AG08396 (cell line): ENCODE data around the gene LHCGR.
"Not testable (repeated sequence)": the region's sequence is repeated elsewhere in the genome, so short reads cannot be mapped to it uniquely, and the experiment has no call there.

ENCODE experiments used
- DNase-seq: peaks from one replicate; pipeline ENCODE4 v3.0.0; 2012; ENCODE audit warnings: low spot score, mixed read lengths

Gene LHCGR

DNA sequence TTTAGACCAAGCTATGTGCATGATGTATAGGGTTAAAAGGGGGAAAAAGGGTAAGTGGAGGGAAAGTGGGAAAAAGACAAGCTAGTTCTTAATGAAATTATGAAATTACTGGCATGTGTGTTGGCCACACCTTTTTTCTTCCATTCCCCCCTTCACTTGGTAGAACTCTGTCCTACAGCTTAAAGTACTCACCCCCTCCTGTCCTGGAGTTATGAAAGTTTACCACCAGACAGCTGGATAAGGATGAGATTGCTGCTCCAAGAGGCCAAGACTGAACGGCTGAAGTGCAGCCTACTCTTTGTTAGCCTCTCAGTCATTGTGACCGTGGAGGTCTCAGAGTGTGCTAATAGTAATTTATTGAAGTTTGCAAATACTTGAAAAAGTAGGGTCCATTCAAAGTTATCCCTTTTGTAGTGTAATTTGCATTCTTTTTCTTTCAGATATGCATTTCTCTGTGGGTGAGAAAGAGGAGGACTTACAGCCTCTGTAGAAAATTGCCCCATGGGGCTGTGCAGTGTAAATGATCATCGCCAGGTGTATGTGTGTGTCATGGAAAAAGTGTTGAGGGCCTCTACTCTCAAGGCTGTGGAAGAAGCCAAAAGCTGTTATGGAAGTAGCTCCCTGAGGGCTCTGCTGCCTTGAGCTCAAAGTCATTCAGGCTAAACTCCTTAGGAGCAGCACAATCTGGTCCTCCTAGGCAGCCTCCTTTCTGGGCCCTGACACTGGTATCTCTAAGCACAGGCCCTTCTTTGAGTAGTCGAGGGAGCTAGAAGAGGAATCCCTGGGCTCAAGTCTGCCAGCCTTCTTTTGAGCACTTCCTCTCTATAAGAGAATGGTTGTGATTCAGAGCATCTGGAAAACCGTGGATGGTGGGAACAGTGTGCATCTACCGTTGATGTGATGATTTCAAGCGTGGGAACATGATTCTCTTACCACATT is 46.2 kb downstream of the LHCGR start:
- DNase-seq: no peak

GRCh38 chr2:48707466-48707865 is 48.1 kb downstream of the LHCGR start:
- DNase-seq: no peak

GRCh38 chr2:48703621-48704020 is 51.9 kb downstream of the LHCGR start:
- not testable (repeated sequence) for DNase-seq

DNA sequence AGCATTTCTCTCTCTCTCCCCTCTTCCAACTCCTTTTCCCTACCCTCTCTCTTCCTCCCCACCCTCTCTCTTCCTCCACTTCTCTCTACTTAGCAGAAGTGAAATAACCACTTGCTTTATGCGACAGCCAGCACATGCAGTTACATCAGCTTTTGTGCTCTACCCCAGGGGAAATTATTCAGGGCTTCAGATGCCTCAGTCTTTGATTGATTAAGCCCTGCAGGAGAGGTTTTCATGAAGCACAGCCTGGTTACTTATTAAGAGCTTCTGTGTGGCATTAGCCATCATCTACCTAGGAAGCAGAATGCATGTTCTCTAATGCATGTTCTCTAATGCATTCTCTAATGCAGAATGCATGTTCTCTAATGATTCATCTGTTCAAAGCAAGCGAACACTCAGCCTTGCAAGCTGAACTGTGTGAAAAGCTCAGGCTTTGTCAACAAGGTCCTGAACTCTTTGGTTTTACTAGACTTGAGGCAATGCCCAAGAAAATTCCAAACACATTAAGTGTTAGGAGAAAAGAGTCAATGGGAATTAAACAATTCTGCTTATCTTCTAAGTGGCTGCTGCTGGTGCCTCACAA is 56.1 kb downstream of the LHCGR start:
- DNase-seq: no peak

GRCh38 chr2:48696881-48697280 is 58.6 kb downstream of the LHCGR start:
- DNase-seq: no peak

DNA sequence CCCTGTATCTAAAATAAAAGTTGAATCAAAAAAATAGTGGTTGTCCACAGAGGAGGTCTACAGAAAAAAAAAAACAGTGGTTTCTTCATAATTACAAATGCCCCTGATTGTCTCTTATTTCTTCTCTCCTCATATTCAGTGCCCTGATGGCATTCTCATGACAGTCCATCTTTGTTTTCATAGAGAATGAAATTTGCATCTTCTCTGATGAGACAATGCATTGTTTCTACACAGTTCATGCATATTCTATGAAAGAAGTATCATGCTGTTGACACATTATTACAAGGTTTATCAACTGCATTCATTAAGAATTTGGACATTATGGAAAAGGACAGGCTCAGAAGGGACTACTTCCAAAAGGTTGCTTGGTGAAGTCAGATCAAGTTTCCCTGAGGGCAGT is 59.5 kb downstream of the LHCGR start:
- no peak for DNase-seq

DNA sequence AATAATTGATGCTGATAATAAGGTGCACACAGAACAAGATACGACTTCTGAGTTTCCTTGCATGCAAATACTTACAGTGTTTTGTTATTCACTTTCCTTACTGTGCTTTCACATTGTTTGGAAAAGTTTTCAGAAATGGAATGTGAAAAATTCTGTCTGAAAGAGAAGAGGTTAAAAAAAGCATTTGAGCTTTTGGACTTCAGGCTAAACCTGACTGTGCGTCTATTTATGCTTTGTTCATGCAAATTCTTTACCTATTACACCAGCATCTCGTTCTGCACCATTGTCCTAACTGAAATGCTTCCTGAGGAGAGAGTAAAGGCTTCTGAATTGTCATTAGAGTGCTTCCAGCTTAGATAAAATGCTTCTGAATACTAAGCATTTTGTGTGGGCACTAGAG is 61.4 kb downstream of the LHCGR start:
- peak; percentile 8 for DNase-seq

GRCh38 chr2:48693645-48694044 is 61.9 kb downstream of the LHCGR start:
- DNase-seq: no peak

GRCh38 chr2:48693066-48693465 is 62.5 kb downstream of the LHCGR start:
- no peak for DNase-seq

DNA sequence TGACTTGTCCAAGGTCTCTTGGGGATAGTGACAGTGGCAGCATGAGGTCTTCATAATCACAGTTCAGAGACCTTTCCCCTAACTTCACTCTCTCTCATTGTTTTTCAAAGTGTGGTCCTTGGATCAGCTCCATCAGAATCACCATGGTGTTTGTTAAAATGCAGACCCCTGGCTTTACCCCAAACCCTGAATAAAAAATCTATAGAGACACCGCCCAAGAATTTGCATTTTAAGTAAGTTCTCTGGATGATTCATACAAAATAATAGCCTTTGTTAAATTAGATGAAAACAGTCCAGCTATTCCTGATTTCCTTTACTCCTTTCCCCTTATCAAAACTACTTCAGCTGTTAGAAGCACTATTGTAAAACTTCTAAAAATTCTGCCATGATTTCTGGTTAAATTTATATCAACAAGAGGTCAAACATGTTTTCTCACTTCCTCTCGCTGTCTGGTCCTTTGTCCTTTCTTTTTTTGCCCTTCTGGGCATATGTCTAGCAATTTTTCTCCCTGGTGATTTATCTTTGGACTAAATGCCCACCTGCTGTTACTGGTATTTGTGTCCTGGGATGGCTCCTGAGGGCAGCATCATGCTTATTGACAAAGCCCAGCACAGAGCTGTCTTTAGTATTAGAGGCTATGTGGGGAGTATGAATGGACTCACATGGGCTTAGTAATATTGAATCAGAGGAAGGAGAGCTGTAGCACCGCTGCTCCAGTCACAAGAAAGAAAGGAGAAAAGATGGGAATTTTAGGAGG is 63.4 kb downstream of the LHCGR start:
- DNase-seq: no peak

DNA sequence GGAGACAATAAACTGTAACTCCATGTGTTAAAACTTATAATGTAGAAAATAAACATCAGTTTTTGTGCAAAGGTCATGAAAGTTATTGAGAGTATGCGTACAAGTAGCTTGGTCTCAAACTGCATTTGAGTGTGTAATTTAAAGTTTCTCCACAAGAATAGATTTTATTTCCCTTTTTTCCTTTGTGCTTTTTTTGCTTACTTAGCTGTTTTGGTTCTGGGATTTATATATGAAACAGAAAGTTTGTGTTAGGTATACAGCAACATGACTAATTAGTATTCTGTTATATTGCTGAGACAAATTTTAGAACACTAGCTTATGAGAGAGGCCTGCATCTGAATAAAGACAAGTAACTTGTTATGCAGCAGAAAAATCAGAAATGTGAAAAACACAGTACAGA is 70.4 kb downstream of the LHCGR start:
- DNase-seq: no peak

DNA sequence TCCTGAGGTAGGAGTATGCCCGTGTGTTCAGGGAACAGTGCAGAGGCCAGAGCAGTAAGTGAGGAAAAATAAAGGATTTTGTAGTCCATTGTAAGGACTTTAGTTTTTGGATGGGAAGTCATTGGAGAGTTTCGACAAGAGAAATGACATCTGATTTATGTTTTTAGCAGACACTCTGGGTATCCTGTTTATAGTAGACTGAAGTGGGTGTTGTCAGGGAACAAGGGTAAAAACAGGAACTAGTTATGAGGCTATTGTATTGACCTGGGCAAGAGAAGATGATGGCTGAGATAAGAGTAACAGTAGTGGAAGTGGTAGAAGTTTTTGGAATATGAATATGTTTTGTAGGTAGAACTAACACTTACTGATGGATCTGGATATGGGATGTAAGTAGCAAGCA is 78.1 kb downstream of the LHCGR start:
- DNase-seq: no peak

DNA sequence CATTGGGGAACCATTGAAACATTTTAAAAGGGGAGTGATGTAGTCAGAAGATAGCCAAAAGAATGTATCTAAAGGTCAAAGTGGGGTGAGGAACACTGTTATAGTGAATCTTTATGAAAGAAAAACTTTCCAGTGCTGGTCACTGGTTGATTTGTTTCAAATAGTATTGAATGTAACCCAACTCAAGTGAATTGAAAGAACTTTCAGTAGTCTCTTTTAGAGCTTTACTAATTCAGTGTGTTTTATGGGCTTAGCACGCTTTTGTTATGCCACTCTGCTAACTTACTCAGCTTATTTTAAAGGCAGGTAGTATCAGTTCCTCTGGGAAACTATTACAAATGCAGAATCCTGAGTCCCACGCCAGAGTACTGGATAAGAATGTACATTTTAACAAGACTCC is 80.6 kb downstream of the LHCGR start:
- no peak for DNase-seq

DNA sequence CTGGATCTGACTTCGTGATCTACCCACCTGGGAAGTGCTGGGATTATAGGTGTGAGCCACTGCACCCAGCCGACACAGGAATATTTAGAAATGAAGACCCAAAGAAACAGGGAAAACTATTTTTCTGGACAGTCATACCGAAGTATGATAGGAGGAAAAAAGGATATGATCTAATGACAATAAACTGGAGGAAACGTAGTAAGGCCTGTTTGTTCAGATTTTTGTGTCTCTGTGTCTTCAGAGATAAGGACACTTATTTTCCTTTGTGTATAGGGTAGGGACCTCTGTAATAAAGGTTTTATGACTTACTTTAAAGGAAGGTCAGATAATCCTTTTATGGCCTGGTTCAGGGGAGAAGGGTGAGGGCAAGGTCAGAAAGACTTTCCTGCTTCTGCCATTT is 81.9 kb downstream of the LHCGR start:
- no peak for DNase-seq

- no peak for DNase-seq
Observed at GRCh38 chr2:48668992-48669391, 86.5 kb downstream of the LHCGR start.

GRCh38 chr2:48651158-48651790 is 104.2 kb downstream of the LHCGR start:
- peak; percentile 33 for DNase-seq

GRCh38 chr2:48638261-48638660 is 117.3 kb downstream of the LHCGR start:
- DNase-seq: no peak
